ENCODE data around the gene TSC22D2. TPM values are rescaled to one million over a fixed set of nuclear protein-coding genes. Genes with fewer than 3 reads are reported as not detected.

TSC22D2 gene
- total RNA-seq, 1 experiment from 2014 or later = 26.5 TPM

DNA sequence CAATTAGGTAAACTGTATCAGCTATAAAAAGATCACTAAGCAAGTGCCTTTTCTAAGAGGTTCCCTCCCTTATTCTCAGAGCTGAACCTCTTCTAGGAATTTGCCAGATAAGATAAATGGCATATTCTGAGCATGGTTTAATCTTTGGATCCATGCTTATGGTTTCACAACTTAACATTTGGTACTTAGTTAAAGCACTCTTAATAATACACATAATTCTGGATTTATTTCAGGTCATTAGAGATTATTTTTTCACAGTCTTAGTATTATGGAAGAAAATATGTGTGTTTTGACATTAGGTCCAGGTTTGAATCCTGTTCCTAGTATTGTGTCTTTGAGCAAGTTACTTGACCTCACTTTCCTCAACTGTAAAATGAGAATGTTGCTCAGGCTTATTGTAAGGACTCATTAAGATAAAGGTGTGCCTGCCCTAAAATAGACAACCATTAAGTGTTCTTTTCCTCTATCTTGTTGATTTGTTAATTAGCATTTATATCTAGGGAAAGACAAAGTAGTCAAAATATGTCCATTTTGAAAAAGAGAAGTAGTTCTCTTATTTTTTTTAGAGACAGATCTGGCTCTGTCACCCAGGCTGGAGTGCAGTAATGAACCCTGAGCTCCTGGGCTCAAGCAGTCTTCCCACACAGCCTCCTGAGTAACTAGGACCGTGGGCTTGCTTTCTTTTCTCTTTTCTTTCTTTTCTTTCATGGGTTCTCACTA, 43.4 kb downstream of the TSC22D2 start:
- Mint-ChIP-seq H3K27ac (no peak overlapping the region; a peak in 1 of 7 replicates), H3K4me1 (peaks cover 15 to 16% of the 10 kb centered on the region in 2 experiments), H3K9me3 (no peaks in the 10 kb centered on the region), H3K4me3 (no peak overlapping the region), H3K36me3 (ENCODE audit: insufficient read depth in 1 of 3, low read depth in 3 of 3) (no peaks in the 10 kb centered on the region; a peak in 1 of 7 replicates), H3K27me3 (ENCODE audit: low read depth) (no peaks in the 10 kb centered on the region)
- no peak overlapping the region for H2BK120ac ChIP-seq (ENCODE audit: low read depth, low read length, poor library complexity, severe bottlenecking)
- H3K27ac ChIP-seq (ENCODE audit: insufficient read length, low read depth, low read length) = no peak overlapping the region
- H3T11ph ChIP-seq (ENCODE audit: low read length) = no peak overlapping the region
- H3K9ac ChIP-seq (ENCODE audit: extremely low read depth, insufficient read length, low read length) = no peak overlapping the region
- no peak overlapping the region for H3K56ac ChIP-seq (ENCODE audit: insufficient read length, low read depth, low read length)
- H3K79me2 ChIP-seq (ENCODE audit: insufficient read depth, low read length) = no peaks in the 10 kb centered on the region
- no peak overlapping the region for H4K91ac ChIP-seq (ENCODE audit: insufficient read length, low read depth, low read length)
- H3K79me1 ChIP-seq (ENCODE audit: insufficient read depth, low read depth, low read length, poor library complexity, severe bottlenecking) = no peaks in the 10 kb centered on the region
- H4K8ac ChIP-seq (replicated peaks; ENCODE audit: insufficient read length, low read depth, low read length) = no peak overlapping the region
- H4K5ac ChIP-seq (ENCODE audit: insufficient read length, low read depth, low read length) = no peak overlapping the region
- DNase-seq = no peak
- no peak overlapping the region for H3K4ac ChIP-seq (ENCODE audit: low read depth, low read length)
- no CpG with 5 or more reads among the region's 1 CpG for WGBS (ENCODE audit: extremely low coverage, insufficient read length, low lambda C conversion rate)
- H2BK20ac ChIP-seq (ENCODE audit: low read depth, low read length, poor library complexity, severe bottlenecking) = no peak overlapping the region
- H3K4me2 ChIP-seq (ENCODE audit: insufficient read depth, insufficient read length, low read length) = no peak overlapping the region
- no peaks in the 10 kb centered on the region for H3K9me3 ChIP-seq (ENCODE audit: control insufficient read depth, low read depth, low read length)
- H3K18ac ChIP-seq (ENCODE audit: insufficient read length, low read depth, low read length) = no peak overlapping the region
- no peaks in the 10 kb centered on the region for H4K20me1 ChIP-seq (ENCODE audit: control insufficient read depth, insufficient read depth, insufficient read length)
- TF ChIP-seq, protein P1, sequence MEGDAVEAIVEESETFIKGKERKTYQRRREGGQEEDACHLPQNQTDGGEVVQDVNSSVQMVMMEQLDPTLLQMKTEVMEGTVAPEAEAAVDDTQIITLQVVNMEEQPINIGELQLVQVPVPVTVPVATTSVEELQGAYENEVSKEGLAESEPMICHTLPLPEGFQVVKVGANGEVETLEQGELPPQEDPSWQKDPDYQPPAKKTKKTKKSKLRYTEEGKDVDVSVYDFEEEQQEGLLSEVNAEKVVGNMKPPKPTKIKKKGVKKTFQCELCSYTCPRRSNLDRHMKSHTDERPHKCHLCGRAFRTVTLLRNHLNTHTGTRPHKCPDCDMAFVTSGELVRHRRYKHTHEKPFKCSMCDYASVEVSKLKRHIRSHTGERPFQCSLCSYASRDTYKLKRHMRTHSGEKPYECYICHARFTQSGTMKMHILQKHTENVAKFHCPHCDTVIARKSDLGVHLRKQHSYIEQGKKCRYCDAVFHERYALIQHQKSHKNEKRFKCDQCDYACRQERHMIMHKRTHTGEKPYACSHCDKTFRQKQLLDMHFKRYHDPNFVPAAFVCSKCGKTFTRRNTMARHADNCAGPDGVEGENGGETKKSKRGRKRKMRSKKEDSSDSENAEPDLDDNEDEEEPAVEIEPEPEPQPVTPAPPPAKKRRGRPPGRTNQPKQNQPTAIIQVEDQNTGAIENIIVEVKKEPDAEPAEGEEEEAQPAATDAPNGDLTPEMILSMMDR (conservative IDR thresholded peaks at IDR 0.05) = no peak
- no peak overlapping the region for H2AFZ ChIP-seq (ENCODE audit: low read length)
- H3K23me2 ChIP-seq (ENCODE audit: insufficient read length, low read depth, low read length, poor library complexity, severe bottlenecking) = no peaks in the 10 kb centered on the region
- no peaks in the 10 kb centered on the region for H3K27me3 ChIP-seq (ENCODE audit: insufficient read depth, low read length)
- H2AK5ac ChIP-seq (ENCODE audit: insufficient read length, low read length) = no peak overlapping the region
- H3K4me1 ChIP-seq (ENCODE audit: insufficient read depth, low read length) = no peaks in the 10 kb centered on the region
- no peak overlapping the region for H3K14ac ChIP-seq (ENCODE audit: insufficient read depth, low read length)
- H2BK12ac ChIP-seq (ENCODE audit: insufficient read length, low read depth, low read length) = no peak overlapping the region
- no peak overlapping the region for H3K23ac ChIP-seq (ENCODE audit: insufficient read length, low read depth, low read length)
- H2BK15ac ChIP-seq (ENCODE audit: low read depth, low read length) = no peak overlapping the region
- no peak overlapping the region for H2BK5ac ChIP-seq (ENCODE audit: insufficient read length, low read length)

All from H9 (cell line).